ENCODE data around the gene FHIT.

DNA sequence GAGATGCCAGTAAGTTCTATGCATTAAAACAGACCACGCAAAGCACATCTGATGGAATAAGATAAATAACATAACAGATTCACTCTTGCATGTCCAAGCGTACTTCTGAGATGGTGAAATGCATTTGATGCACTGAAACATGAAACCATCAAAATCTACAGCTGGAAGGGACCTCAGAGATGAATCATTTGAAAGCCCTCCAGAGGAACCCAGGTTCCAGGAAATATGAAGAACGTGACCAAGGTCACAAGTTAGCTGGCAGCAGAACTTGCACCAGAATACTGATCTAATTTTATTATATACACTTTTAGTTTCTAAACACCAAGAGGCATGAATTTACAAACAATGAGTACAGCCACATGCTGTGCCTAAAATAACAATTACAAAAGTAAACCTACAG, 957.1 kb downstream of the FHIT start:
- TF ChIP-seq, protein P1, sequence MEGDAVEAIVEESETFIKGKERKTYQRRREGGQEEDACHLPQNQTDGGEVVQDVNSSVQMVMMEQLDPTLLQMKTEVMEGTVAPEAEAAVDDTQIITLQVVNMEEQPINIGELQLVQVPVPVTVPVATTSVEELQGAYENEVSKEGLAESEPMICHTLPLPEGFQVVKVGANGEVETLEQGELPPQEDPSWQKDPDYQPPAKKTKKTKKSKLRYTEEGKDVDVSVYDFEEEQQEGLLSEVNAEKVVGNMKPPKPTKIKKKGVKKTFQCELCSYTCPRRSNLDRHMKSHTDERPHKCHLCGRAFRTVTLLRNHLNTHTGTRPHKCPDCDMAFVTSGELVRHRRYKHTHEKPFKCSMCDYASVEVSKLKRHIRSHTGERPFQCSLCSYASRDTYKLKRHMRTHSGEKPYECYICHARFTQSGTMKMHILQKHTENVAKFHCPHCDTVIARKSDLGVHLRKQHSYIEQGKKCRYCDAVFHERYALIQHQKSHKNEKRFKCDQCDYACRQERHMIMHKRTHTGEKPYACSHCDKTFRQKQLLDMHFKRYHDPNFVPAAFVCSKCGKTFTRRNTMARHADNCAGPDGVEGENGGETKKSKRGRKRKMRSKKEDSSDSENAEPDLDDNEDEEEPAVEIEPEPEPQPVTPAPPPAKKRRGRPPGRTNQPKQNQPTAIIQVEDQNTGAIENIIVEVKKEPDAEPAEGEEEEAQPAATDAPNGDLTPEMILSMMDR (conservative IDR thresholded peaks at IDR 0.05), result no peak
- no peak for TF ChIP-seq EZH2 (IDR thresholded peaks at IDR 0.05; ENCODE audit: low read depth)

Measured in PC-9 (cell line).